Urinary bladder (tissue), 4 donors: ENCODE results near the gene CBFA2T3. TPM values are rescaled to one million over a fixed set of nuclear protein-coding genes. Genes with fewer than 3 reads are reported as not detected.

Experiments used
- DNase-seq: peaks from one replicate; pipeline ENCODE4 v3.0.0-alpha.2; 2015; ENCODE audit errors: extremely low spot score
- H3K27ac ChIP-seq: one replicate; pipeline ENCODE4 v1.5.1; 2013; ENCODE audit warnings: low read depth, mild to moderate bottlenecking, moderate library complexity
- H3K36me3 ChIP-seq: one replicate; pipeline ENCODE4 v1.6.1; 2013; ENCODE audit warnings: mild to moderate bottlenecking, moderate library complexity; ENCODE audit not compliant: insufficient read depth
- H3K4me1 ChIP-seq: one replicate; pipeline ENCODE4 v1.6.1; 2013; ENCODE audit warnings: mild to moderate bottlenecking, moderate library complexity; ENCODE audit not compliant: insufficient read depth
- H3K4me3 ChIP-seq: one replicate; pipeline ENCODE4 v1.5.1; 2013; ENCODE audit warnings: low read depth, low read length
- WGBS: extraction: QIAGEN DNeasy Blood & Tissue Kit; methylation state at CpG from one replicate; pipeline ENCODE4 v1.1.7; 2013; 5-methylcytosine and 5-hydroxymethylcytosine counted together
- polyA plus RNA-seq: library from polyadenylated mRNA; stranded (reverse); fragments of 200-250 nt; gene quantifications from one replicate; pipeline ENCODE4 v1.2.3, GENCODE V29; 2013
- total RNA-seq: library from RNA; depleted of rRNA; stranded (reverse); fragments of >200 nt; gene quantifications from one replicate; pipeline ENCODE4 v1.2.3, GENCODE V29; 2014
- donor health status: healthy with polysubstance abuse.
- donor health status: healthy.

CBFA2T3 gene
- total and polyA plus RNA-seq, 2 donors = 1.5 to 6.2 TPM

DNA sequence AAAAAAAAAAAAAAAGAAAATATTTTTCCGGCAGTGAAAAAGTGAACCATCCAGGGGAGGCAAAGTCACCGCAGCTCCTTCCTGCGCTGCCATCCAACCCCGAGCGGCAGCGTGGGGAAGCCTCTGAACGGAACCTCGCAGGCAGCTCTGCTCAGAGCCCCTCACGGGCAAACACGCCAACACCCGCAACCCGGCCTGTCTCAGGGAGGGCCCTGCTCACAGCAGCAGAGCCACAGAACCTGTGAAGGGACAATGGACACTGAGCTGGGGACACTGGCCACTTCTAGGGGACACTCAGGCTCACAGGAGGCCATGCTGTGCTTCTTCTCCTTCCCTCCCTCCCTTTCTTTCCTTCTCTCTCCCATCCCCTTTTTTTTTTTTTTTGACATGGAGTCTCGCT, 143.9 kb downstream of the CBFA2T3 start:
- H3K36me3 ChIP-seq = peaks cover 2% of the 10 kb centered on the region

GRCh38 chr16:88831838-88832237, 145.2 kb downstream of the CBFA2T3 start:
- 74% methylated on average over 13 of the region's 13 CpGs for WGBS

More for the DNA sequence above, 143.9 kb downstream of the CBFA2T3 start:
- WGBS = 95% methylated on average over 13 of the region's 13 CpGs
- no peak for DNase-seq
- Histone ChIP-seq H3K4me1 (no peaks in the 10 kb centered on the region), H3K27ac (no peak overlapping the region), H3K4me3 (no peak overlapping the region)

DNA sequence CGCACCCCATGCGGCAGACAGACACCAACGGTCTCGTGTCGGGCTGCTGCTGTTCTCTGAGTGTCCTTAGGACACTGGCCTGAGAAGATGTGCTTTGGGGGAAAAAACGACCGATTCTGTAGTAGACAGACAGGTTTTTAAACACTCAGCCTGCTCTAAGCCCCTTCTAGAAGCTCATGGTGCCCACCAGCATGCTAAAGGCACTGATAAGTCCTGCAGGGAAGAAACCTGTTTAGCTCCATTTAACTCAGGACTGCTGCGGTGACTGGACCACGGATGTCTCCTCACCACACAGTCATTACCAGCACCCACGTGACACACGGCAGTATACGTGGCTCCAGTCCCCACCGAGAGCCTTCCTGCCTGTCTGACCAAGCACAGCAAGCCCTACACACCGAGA, 146.2 kb downstream of the CBFA2T3 start:
- no peak for DNase-seq
- 92% methylated on average over 14 of the region's 14 CpGs for WGBS
- H3K4me3 ChIP-seq = no peak overlapping the region
- no peak overlapping the region for H3K27ac ChIP-seq
- no peaks in the 10 kb centered on the region for H3K4me1 ChIP-seq
- peaks cover 4% of the 10 kb centered on the region for H3K36me3 ChIP-seq

More at GRCh38 chr16:88831838-88832237, 145.2 kb downstream of the CBFA2T3 start:
- DNase-seq = no peak
- H3K36me3 ChIP-seq = peaks cover 4% of the 10 kb centered on the region
- H3K4me3 ChIP-seq = no peak overlapping the region
- H3K27ac ChIP-seq = no peak overlapping the region
- H3K4me1 ChIP-seq = no peaks in the 10 kb centered on the region

DNA sequence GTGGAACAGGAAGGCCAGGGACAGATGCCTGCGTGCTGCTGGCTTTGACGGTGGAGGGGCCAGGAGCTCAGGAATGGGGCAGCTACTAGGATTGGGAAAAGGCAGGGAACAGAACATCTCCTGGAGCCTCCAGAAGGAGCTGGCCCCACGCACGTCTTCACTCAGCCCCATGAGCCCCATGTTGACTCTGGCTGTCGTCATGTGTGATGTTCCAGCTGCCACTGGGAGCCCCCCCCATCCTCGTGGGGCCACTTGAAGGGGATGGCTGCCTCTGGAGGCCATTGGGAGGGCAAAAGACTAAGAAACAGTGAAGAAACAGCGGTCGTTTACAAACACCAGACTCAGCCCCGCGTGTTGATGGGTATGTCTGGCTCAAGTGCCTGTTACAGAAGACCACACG, 146.7 kb downstream of the CBFA2T3 start:
- DNase-seq = peak; percentile 46
- Histone ChIP-seq H3K4me1 (no peaks in the 10 kb centered on the region), H3K36me3 (peaks cover 4% of the 10 kb centered on the region), H3K27ac (no peak overlapping the region), H3K4me3 (no peak overlapping the region)
- WGBS = 50% methylated on average over 11 of the region's 11 CpGs

DNA sequence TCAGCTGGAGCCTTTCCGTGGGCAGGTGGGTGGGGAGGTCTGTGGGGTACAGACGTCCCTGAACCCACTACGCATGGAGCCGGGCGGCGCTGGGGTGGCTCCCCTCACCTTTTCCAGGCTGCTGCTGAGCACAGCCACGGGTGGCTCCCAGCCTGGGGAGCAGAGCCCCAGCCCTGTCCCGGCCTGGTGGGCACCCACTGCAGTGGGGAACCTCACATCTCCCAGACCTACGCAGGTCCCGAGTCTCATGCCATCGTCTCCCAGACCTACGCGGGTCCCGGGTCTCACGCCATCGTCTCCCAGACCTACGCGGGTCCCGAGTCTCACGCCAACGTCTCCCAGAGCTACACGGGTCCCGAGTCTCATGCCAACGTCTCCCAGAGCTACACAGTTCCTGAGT, 148.3 kb downstream of the CBFA2T3 start:
- DNase-seq = no peak
- WGBS = 93% methylated on average over 24 of the region's 24 CpGs
- Histone ChIP-seq H3K4me3 (no peak overlapping the region), H3K27ac (no peak overlapping the region), H3K4me1 (no peaks in the 10 kb centered on the region), H3K36me3 (peaks cover 4% of the 10 kb centered on the region)

DNA sequence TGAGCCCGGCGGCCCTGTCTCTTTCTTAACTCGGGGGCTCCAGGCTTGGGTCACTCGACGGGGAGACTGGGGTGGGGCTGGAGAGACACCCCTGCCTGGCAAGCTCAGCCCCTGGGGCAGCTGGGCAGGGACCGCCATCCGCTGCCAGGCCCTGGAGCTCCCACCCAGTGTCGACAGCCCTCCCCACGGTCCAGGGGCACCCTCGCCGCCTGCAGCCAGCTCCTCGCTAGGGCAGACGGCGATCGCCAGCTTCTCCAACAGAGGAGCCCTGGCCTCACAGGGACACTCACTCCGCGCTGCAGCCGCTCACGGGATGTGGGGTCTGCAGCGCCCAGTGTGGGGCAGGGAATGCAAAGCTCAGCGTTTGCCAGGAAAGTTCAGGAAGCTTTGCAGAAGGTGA, 149.3 kb downstream of the CBFA2T3 start:
- Histone ChIP-seq H3K36me3 (peaks cover 4% of the 10 kb centered on the region), H3K27ac (no peak overlapping the region), H3K4me3 (no peak overlapping the region), H3K4me1 (no peaks in the 10 kb centered on the region)
- DNase-seq = no peak
- 93% methylated on average over 21 of the region's 21 CpGs for WGBS

GRCh38 chr16:88826070-88826840, 150.8 kb downstream of the CBFA2T3 start:
- no peak overlapping the region for H3K27ac ChIP-seq
- H3K36me3 ChIP-seq = peaks cover 4% of the 10 kb centered on the region
- no peaks in the 10 kb centered on the region for H3K4me1 ChIP-seq
- no peak for DNase-seq
- 92% methylated on average over 26 of the region's 26 CpGs for WGBS
- H3K4me3 ChIP-seq = no peak overlapping the region

DNA sequence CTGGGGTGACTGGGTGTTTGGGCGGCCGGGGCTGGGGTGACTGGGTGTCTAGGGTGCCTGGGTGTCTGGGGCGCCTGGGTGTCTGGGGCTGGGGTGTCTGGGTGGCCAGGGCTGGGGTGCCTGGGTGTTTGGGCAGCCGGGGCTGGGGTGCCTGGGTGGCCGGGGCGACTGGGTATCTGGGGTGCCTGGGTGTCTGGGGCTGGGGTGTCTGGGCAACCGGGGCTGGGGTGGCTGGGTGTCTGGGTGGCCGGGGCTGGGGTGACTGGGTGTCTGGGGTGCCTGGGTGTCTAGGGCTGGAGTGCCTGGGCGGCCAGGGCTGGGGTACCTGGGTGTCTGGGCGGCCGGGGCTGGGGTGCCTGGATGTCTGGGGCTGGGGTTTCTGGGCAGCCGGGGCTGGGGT, 151.9 kb downstream of the CBFA2T3 start:
- Histone ChIP-seq H3K4me1 (no peaks in the 10 kb centered on the region), H3K27ac (no peak overlapping the region), H3K36me3 (peaks cover 4% of the 10 kb centered on the region), H3K4me3 (no peak overlapping the region)
- DNase-seq = no peak
- WGBS = 87% methylated on average over 12 of the region's 12 CpGs

Other genes starting within 250 kb of the CBFA2T3 start
- gene PIEZO1, start 192.0 kb downstream of the CBFA2T3 start, total RNA-seq = 62.0 TPM
- gene PIEZO1, start 192.0 kb downstream of the CBFA2T3 start, polyA plus RNA-seq = 205 TPM
- gene CDT1, start 173.4 kb downstream of the CBFA2T3 start, total RNA-seq = 4.0 TPM
- 1.5 TPM for gene CDT1, start 173.4 kb downstream of the CBFA2T3 start, polyA plus RNA-seq
- gene APRT, start 165.3 kb downstream of the CBFA2T3 start, total RNA-seq = 28.8 TPM
- 167 TPM for gene APRT, start 165.3 kb downstream of the CBFA2T3 start, polyA plus RNA-seq
- gene GALNS, start 120.3 kb downstream of the CBFA2T3 start, total RNA-seq = 14.6 TPM
- 23.0 TPM for gene GALNS, start 120.3 kb downstream of the CBFA2T3 start, polyA plus RNA-seq
- gene TRAPPC2L, start 120.1 kb downstream of the CBFA2T3 start, total RNA-seq = 18.7 TPM
- 43.3 TPM for gene TRAPPC2L, start 120.1 kb downstream of the CBFA2T3 start, polyA plus RNA-seq
- not detected for gene PABPN1L, start 110.5 kb downstream of the CBFA2T3 start, total RNA-seq
- gene PABPN1L, start 110.5 kb downstream of the CBFA2T3 start, polyA plus RNA-seq = not detected
- gene ACSF3, start 116.6 kb upstream of the CBFA2T3 start, total RNA-seq = 19.7 TPM
- gene ACSF3, start 116.6 kb upstream of the CBFA2T3 start, polyA plus RNA-seq = 19.1 TPM
- 3.7 TPM for gene CDH15, start 194.5 kb upstream of the CBFA2T3 start, total RNA-seq
- 0.05 TPM for gene CDH15, start 194.5 kb upstream of the CBFA2T3 start, polyA plus RNA-seq
- not detected for gene SLC22A31, start 223.3 kb upstream of the CBFA2T3 start, total RNA-seq
- 0.28 TPM for gene SLC22A31, start 223.3 kb upstream of the CBFA2T3 start, polyA plus RNA-seq
- 9.5 TPM for gene ZNF778, start 240.5 kb upstream of the CBFA2T3 start, total RNA-seq
- gene ZNF778, start 240.5 kb upstream of the CBFA2T3 start, polyA plus RNA-seq = 5.1 TPM